DMS 273 (cell line): ENCODE results near the gene ANKRD44.

ENCODE experiments used
- DNase-seq: peaks from one replicate; lab custom pipeline; 2025; ENCODE audit not compliant: unreplicated experiment; lab: John Stamatoyannopoulos, UW

Gene ANKRD44

DNA sequence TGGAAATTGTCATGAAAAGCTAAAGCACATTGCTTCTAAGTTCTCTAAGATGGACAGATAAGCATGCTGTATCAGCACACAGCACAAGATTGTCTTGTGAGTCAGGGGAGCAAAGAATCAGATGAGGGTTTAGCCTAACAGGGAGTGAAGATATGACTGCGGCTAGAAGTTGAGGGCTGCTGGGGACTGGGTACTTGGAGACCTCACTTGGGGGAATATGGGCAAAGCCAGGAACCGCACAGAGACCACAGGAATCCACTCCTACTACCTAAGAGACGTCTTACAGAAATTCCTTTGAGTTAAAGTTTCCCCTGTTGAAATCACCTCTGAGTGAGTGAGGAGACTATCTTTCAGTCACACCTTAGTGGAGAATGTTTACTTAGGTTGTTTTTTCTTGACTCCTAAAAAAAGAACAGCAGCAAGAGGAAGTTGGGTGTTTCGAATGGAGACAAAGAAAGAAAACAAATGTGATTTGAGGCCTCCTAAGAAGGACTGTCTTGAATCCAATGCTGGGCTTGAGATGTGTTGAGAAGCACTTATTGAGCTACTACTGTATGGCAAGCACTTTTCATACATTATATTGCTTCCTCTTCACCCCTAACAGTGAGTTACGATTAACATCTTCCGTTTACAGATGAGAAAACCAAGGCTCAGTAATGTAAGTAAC lies 100.7 kb downstream of the ANKRD44 start:
- DNase-seq: no peak

GRCh38 chr2:197209246-197209645 lies 101.3 kb downstream of the ANKRD44 start:
- DNase-seq: no peak

GRCh38 chr2:197208841-197209240 lies 101.7 kb downstream of the ANKRD44 start:
- no peak for DNase-seq

DNA sequence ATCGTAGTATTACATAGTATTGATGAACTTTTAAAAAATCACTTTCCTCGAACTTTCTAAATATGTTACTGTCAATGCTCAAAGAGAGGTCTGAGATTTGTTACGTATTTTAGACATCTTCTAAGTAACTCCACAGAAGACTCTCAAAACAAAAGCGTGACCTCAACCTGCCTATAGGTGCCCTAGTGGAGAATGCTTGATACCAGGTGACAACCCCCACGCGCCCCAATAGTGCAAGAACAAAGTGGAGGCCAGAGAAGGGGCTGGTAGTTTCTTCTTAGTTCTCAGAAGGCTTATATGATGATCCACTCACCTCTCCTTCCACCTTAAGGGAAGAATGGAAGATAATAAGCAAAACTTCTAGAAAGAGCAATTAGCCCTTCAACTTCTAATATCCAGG lies 102.6 kb downstream of the ANKRD44 start:
- no peak for DNase-seq

DNA sequence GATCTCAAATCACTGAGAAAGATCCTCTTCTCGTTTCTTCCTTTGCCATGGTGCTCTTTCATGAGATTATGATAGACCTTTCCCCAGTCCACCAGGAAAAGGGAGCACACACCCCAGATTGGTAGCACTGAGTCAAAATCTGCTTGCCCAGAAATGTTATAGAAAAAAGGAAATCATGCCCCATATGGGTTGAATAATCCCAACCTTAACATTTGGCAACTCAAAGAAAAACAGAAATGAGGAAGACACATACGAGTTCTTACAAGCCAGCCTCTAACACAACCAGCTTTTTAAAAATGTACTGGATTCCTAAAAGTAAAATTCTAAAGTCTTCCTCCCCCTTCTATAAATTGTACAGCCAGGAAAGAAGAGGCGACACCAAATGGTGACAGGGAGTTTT lies 103.0 kb downstream of the ANKRD44 start:
- DNase-seq: no peak

DNA sequence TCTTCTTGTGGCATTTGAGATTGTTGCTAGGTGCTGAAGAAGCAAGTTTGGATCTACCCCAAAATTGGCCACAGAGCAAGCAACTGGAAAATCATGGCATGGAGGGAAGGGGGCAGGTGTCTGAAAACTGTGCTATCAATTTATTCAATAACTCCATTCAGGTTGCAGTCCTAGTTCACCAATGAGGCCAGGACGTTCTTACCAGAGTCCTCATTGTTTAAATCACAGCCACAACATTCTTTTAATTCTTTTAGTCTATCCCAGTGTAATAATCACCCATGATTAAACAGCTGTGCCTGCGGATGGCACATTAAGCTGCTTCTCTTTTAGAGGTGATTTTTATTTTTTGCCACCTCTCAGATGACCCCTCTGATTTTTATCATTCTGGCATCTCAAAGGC lies 103.5 kb downstream of the ANKRD44 start:
- no peak for DNase-seq

DNA sequence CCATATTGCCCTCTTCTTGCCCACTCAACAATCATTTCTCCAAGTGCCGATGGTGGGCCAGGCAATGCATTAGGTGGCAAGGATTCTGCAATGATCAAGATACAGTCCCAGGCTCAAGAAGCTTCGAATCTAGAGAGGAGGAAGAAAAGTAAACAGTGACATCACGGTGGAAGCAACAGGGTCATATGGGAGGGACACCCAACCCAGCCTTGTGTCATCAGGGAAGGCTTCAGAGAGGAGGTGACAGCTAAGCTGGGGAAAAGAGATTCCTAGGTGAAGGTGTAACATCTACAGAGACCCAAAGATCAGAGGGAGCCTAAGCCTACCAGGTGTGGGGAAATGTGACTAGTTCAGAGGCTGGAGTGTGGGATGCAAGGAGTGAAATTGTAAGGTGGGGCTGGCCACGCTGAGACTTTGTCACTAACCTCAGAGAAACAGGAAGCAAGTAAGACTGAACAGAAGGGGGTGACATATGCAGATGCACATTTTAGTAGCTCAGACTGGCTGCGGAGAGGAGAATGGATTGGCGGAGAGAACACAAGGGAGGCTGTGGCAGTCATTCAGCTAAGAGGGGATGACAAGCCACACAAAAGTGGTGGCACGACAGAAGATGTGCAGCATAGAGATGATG lies 104.9 kb downstream of the ANKRD44 start:
- DNase-seq: no peak

- no peak for DNase-seq
These were observed 105.9 kb downstream of the ANKRD44 start for GRCh38 chr2:197204519-197205250.

- peak; percentile 41 for DNase-seq
These were observed 108.7 kb downstream of the ANKRD44 start for GRCh38 chr2:197201874-197202273.

DNA sequence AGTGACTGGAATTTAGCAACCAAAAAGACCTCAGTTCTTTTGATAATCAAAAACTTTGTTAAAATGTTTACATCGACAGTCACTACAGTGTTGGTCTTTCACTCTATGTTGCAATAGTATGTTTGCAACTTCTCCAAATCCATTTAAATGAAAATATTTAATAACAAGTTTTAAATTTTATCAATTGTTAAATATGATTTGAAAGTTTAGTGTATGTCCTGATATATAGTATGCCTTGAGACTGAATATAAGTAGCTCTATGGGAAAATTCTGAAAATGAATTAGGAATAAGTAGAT lies 109.9 kb downstream of the ANKRD44 start:
- no peak for DNase-seq

GRCh38 chr2:197200051-197200761 lies 110.4 kb downstream of the ANKRD44 start:
- no peak for DNase-seq

GRCh38 chr2:197198890-197199289 lies 111.7 kb downstream of the ANKRD44 start:
- no peak for DNase-seq

DNA sequence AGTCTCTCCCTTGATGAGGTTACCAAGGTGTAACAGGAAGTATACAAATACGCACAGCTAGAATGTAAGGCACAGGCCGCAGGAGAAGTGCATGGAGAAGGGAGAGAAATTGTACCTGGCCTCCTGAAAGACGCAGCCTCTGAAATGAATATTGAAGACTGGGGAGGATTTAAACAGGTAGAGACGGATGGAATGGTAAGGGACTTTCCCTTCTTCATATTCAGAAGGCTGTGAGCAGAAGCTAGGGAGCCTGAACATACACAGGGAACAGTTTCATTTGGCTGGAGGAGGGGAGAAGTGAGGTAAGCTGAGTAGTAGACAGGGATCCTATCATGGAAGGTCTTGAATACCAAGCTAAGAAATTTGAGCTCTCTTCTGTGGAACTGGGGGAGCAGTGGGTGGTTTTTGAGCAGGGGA lies 112.7 kb downstream of the ANKRD44 start:
- DNase-seq: no peak

GRCh38 chr2:197196541-197197180 lies 113.9 kb downstream of the ANKRD44 start:
- DNase-seq: no peak

DNA sequence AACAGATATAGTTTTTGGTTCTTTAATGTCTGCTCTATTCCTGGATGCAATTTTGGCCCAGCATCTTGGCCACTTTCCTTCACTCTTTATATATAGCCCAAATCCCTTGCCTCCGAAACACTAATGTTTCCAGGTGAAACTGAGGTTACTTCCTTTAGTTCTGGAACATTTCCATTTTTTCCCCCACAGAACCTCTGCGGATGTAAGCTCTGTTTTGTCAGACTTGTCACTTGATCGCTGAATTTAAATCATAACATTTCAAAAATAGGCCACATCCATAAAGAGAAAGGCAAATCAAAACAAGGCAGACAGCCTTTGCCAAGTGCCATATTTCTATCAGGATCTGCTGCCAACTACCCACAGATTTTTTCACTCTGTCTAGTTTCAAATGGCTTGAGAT lies 115.1 kb downstream of the ANKRD44 start:
- no peak for DNase-seq

DNA sequence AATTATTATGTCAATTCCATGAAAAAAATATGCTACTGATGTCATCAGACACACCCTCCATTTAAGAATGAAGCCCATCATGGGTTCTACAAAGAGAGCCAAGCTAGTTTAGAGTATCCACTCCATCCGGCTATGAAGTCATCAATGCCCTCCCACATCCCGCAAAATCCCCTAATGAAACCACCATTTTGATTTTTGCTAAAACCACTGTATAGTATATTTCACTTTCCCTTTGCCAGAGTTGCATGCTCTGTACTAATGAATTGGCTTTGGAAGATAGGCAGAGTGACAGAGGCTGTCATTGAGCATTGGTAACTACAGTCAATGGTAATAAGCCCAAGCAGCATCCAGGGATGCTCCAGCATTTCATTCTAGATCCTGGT lies 118.6 kb downstream of the ANKRD44 start:
- no peak for DNase-seq

- peak; percentile 70 for DNase-seq
These were observed 119.2 kb downstream of the ANKRD44 start for GRCh38 chr2:197191177-197191939.

- no peak for DNase-seq
These were observed 120.5 kb downstream of the ANKRD44 start for GRCh38 chr2:197190100-197190432.

DNA sequence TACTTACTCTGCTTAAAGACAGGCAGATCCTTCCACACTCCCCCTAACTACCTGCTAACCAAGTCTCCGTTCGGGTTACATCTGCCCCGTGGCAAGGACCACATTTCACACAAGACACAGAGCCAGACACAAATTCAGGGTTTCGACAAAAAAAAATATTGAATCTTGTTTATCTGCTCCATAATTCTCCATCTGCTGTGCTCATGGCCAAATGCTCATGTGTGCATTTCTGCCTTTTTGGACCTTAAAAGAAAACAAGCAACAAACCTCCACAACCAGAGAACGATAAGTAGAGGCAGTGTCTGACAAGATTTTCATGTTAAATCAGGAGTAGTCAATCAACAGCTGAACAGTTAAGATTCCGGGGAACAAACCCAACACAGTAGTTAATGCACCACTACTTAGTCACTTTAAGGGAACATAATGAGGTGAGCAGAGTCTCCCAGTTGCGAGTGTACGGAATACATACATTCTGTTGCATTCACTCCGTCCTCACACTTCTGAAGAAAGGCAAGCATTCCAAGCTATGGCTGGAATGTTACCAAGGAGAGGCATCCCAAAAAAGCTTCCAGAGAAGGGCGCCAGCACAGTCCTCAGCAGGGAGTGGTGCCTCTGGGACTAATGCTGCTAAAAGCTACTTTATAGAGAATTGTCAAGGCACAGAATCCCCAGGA lies 121.0 kb downstream of the ANKRD44 start:
- DNase-seq: no peak

DNA sequence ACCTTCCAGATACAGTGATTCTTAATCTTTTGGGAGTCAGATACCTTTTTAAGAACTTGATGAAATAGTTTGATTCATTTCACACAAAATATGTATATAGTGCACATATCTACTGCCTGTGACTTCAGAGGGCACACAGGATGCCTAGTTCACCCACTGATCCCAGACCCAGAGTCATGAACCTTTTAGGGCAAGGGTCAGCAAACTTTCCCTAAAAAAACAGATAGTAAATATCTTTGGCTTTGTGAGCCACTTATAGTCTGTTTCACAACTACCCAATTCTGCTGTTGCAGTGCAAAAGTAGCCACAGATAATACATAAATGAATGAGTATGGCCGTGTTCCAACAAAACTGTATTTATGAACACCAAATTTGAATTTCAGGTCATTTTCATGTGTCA lies 124.9 kb downstream of the ANKRD44 start:
- no peak for DNase-seq
